B cell (primary cell): ENCODE results near the gene MTHFD1. TPM values are rescaled to one million over a fixed set of nuclear protein-coding genes. Genes with fewer than 3 reads are reported as not detected.
A peak's percentile ranks its signal among the peaks of the same experiment; 100 is the strongest.

ENCODE experiments used
- ATAC-seq: fragments of 200-7000 bp; cut with Tn5 transposase; one replicate; pipeline ENCODE4 v1.10.0; 2021; ENCODE audit warnings: low read depth, mild to moderate bottlenecking, moderate number of reproducible peaks, moderate library complexity
- CTCF ChIA-PET: fragments of 350-600 bp; sonication (Branson Sonifier 250); formaldehyde crosslinking; loops from one replicate; lab custom pipeline; 2021; ENCODE audit warnings: antibody characterized with exemption, inconsistent platforms; lab: Charles Lee
- POLR2A ChIA-PET: fragments of 350-600 bp; sonication (Branson Sonifier 250); formaldehyde crosslinking; loops from one replicate; lab custom pipeline; 2021; ENCODE audit warnings: antibody characterized with exemption; lab: Charles Lee
- DNase-seq: peaks from one replicate; pipeline ENCODE4 v3.0.0; 2013
- H2AFZ ChIP-seq: 2 replicates; pipeline ENCODE4 v1.6.1; 2012; ENCODE audit warnings: mild to moderate bottlenecking, low read depth, low read length; ENCODE audit not compliant: insufficient read depth, poor library complexity, severe bottlenecking
- H3K27ac ChIP-seq, 2 donors: 1 replicate in 1 of 2; 2 replicates in 1 of 2; pipeline ENCODE4 v1.5.1; 2012 to 2013; ENCODE audit warnings: low read length in 2 of 2, mild to moderate bottlenecking in 2 of 2, moderate library complexity in 1 of 2
- H3K27me3 ChIP-seq, 4 experiments: fragments of 200-600 bp in 1 of 4; sonication (generic) in 1 of 4; replicated peaks in 1 of 4; 1 replicate in 2 of 4; 2 replicates in 2 of 4; pipeline versions ENCODE4 v1.6.1 to v1.7.0; 2013 to 2016; ENCODE audit warnings: low read length in 3 of 4, mild to moderate bottlenecking in 2 of 4, mixed read lengths in 1 of 4, moderate library complexity in 1 of 4; ENCODE audit not compliant: insufficient read depth in 4 of 4, control insufficient read depth in 3 of 4; ENCODE audit errors: control extremely low read depth in 1 of 4
- H3K36me3 ChIP-seq, 2 experiments: replicated peaks in 1 of 2; 1 replicate in 1 of 2; 2 replicates in 1 of 2; pipeline versions ENCODE4 v1.6.1 to v1.7.1; 2013; ENCODE audit warnings: low read length in 1 of 2; ENCODE audit not compliant: insufficient read depth in 2 of 2, control insufficient read depth in 1 of 2; ENCODE audit errors: control extremely low read depth in 1 of 2, extremely low read depth in 1 of 2
- H3K4me1 ChIP-seq, 2 donors: fragments of 200-600 bp in 1 of 2; sonication (generic) in 1 of 2; 1 replicate in 1 of 2; 2 replicates in 1 of 2; pipeline versions ENCODE4 v1.5.1 to v1.6.1; 2013 to 2017; ENCODE audit warnings: low read length in 2 of 2; ENCODE audit not compliant: control insufficient read depth in 2 of 2, insufficient read depth in 2 of 2
- H3K4me2 ChIP-seq: replicated peaks from 2 replicates; pipeline ENCODE3; 2012; ENCODE audit warnings: mild to moderate bottlenecking, low read depth, low read length; ENCODE audit not compliant: poor library complexity, severe bottlenecking
- H3K4me3 ChIP-seq, 5 experiments: fragments of 200-600 bp in 1 of 5; sonication (generic) in 1 of 5; 1 replicate in 3 of 5; 2 replicates in 2 of 5; pipeline versions ENCODE4 v1.5.1 to v1.7.0; 2011 to 2016; ENCODE audit warnings: low read length in 4 of 5, mild to moderate bottlenecking in 4 of 5, low read depth in 2 of 5, control low read depth in 1 of 5, moderate library complexity in 1 of 5; ENCODE audit not compliant: insufficient read depth in 1 of 5; ENCODE audit errors: control extremely low read depth in 1 of 5, extremely low read depth in 1 of 5
- H3K79me2 ChIP-seq: fragments of 200-600 bp; sonication (generic); one replicate; pipeline ENCODE4 v1.6.0; 2016; ENCODE audit warnings: low read length; ENCODE audit not compliant: control insufficient read depth, insufficient read depth
- H3K9ac ChIP-seq: fragments of 200-600 bp; sonication (generic); 2 replicates; pipeline ENCODE4 v1.6.1; 2017; ENCODE audit warnings: mild to moderate bottlenecking, low read length, moderate library complexity
- H3K9me3 ChIP-seq, 3 donors: one replicate each; pipeline versions ENCODE4 v1.6.1 to v1.7.1; 2013; ENCODE audit warnings: low read length in 2 of 3; ENCODE audit not compliant: control insufficient read depth in 2 of 3, insufficient read depth in 1 of 3; ENCODE audit errors: control extremely low read depth in 1 of 3
- H4K20me1 ChIP-seq: 2 replicates; pipeline ENCODE4 v1.6.0; 2012; ENCODE audit warnings: mild to moderate bottlenecking, low read length; ENCODE audit not compliant: insufficient read depth, control insufficient read depth, poor library complexity, severe bottlenecking
- H3K27ac Mint-ChIP-seq: one replicate; pipeline ENCODE4 v1.8.0; 2021; ENCODE audit warnings: mixed read lengths
- H3K27me3 Mint-ChIP-seq: one replicate; pipeline ENCODE4 v1.8.0; 2021; ENCODE audit warnings: mixed read lengths
- H3K4me1 Mint-ChIP-seq: one replicate; pipeline ENCODE4 v1.8.0; 2021; ENCODE audit warnings: mixed read lengths
- H3K4me3 Mint-ChIP-seq: one replicate; pipeline ENCODE4 v1.8.0; 2021; ENCODE audit warnings: mixed read lengths
- H3K9me3 Mint-ChIP-seq: one replicate; pipeline ENCODE4 v1.8.0; 2022; ENCODE audit warnings: mixed read lengths; ENCODE audit not compliant: insufficient read depth
- EZH2 ChIP-seq: IDR thresholded peaks from 2 replicates; pipeline ENCODE4 v1.6.1; 2012; ENCODE audit warnings: borderline replicate concordance, low read depth, mild to moderate bottlenecking, moderate library complexity, low read length; ENCODE audit not compliant: insufficient read depth, poor library complexity, severe bottlenecking
- WGBS: methylation state at CpG from one replicate; pipeline ENCODE4 v1.1.5; 2013; ENCODE audit warnings: missing lambda C conversion rate; ENCODE audit not compliant: insufficient coverage; 5-methylcytosine and 5-hydroxymethylcytosine counted together
- intact Hi-C: fragments of 100-400 bp; cut with micrococcal nuclease; formaldehyde crosslinking; loops from one replicate; pipeline ENCODE4 v1.10.0; 2022
- polyA plus RNA-seq: library from polyadenylated mRNA; depleted of rRNA; stranded (reverse); fragments of >200 nt; gene quantifications from 2 replicates; pipeline ENCODE4 v1.2.3, GENCODE V29; 2012
- small RNA-seq: library from RNA; depleted of rRNA; stranded (forward); fragments of <200 nt; gene quantifications from one replicate; pipeline ENCODE3, GENCODE V24; 2012; ENCODE audit warnings: low replicate concordance, low read depth; ENCODE audit not compliant: insufficient read length
- total RNA-seq, 2 donors: library from RNA; stranded (reverse); fragments of 120-200 nt in 1 of 2; gene quantifications; 1 replicate in 1 of 2; 2 replicates in 1 of 2; pipeline versions ENCODE4 v1.2.3 to v1.2.4, GENCODE V29; 2013 to 2022
- TF ChIP-seq, protein P1 (sequence below): fragments of 200-600 bp; IDR thresholded peaks from one replicate; pipeline ENCODE4 v1.8.0; 2022; ENCODE audit warnings: antibody characterized with exemption, mild to moderate bottlenecking

MTHFD1 gene
- total and polyA plus RNA-seq, 2 donors (not counting 1 experiment from before 2014, with no cell fraction given), result 32.3 to 51.3 TPM

DNA sequence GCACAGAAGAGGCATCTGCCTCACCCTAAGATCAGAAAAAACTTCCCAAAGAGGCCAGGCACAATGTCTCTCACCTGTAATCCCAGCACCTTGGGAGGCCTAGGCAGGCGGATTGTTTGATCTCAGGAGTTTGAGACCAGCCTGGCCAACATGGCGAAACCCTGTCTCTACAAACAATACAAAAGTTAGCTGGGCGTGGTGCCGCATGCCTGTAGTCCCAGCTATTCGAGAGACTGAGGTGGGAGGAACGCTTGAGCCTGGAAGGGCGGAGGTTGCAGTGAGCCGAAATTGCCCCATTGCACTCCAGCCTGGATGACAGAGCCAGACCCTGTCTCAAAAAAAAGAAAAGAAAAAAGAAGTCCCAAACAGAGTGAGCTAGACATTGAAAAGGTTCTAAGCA is 120.9 kb downstream of the MTHFD1 start:
- Histone ChIP-seq H4K20me1 (peaks cover 71% of the 10 kb centered on the region), H2AFZ (no peak overlapping the region), H3K79me2 (peaks cover 91% of the 10 kb centered on the region), H3K4me3 (no peak overlapping the region), H3K36me3 (peaks cover 0 to 3% of the 10 kb centered on the region in 2 experiments), H3K9ac (no peak overlapping the region), H3K27ac (peak overlapping the region in 1 of 2 donors; percentile 49), H3K4me1 (peaks cover 58 to 62% of the 10 kb centered on the region in 2 donors), H3K4me2 (peak overlapping the region; percentile 86), H3K9me3 (no peaks in the 10 kb centered on the region), H3K27me3 (no peaks in the 10 kb centered on the region)
- intact Hi-C loops, result no loop called here
- Mint-ChIP-seq H3K9me3 (no peaks in the 10 kb centered on the region), H3K4me3 (peak overlapping the region; percentile 47), H3K4me1 (peaks cover 73% of the 10 kb centered on the region), H3K27me3 (no peaks in the 10 kb centered on the region), H3K27ac (peak overlapping the region; percentile 27)
- ATAC-seq, result no peak
- DNase-seq, result no peak
- POLR2A ChIA-PET, result interaction anchor here (1.0 to 1.4 kb wide), 2 partner anchors 13 to 165 kb away, joined by 3 to 7 read pairs; no protein-coding TSS in a partner anchor
- 84% methylated on average over 6 of the region's 8 CpGs for WGBS
- CTCF ChIA-PET, result interaction anchor here (1.0 to 10.3 kb wide), 8 partner anchors 12 to 171 kb away, joined by 3 to 92 read pairs (median 6); partner anchors contain the start of gene HSPA2
- TF ChIP-seq, protein P1, sequence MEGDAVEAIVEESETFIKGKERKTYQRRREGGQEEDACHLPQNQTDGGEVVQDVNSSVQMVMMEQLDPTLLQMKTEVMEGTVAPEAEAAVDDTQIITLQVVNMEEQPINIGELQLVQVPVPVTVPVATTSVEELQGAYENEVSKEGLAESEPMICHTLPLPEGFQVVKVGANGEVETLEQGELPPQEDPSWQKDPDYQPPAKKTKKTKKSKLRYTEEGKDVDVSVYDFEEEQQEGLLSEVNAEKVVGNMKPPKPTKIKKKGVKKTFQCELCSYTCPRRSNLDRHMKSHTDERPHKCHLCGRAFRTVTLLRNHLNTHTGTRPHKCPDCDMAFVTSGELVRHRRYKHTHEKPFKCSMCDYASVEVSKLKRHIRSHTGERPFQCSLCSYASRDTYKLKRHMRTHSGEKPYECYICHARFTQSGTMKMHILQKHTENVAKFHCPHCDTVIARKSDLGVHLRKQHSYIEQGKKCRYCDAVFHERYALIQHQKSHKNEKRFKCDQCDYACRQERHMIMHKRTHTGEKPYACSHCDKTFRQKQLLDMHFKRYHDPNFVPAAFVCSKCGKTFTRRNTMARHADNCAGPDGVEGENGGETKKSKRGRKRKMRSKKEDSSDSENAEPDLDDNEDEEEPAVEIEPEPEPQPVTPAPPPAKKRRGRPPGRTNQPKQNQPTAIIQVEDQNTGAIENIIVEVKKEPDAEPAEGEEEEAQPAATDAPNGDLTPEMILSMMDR, result no peak
- no peak for TF ChIP-seq EZH2

Small RNAs within 50 kb of the gene (small RNA-seq; reads per million reads assigned to genes)
- gene AL161756.2, result not detected

Other genes with a start within 250 kb of the MTHFD1 start
- 87.8 and 98.7 TPM in 2 replicates for gene ESR2, start 94.0 kb upstream of the MTHFD1 start, total RNA-seq
- 3.6 and 5.4 TPM in 2 replicates for gene ESR2, start 94.0 kb upstream of the MTHFD1 start, polyA plus RNA-seq
- gene AKAP5, start 77.1 kb downstream of the MTHFD1 start, total RNA-seq, result 1.4 and 1.7 TPM in 2 replicates
- gene AKAP5, start 77.1 kb downstream of the MTHFD1 start, polyA plus RNA-seq, result 0.21 and 0.32 TPM in 2 replicates
- gene ZBTB25, start 115.5 kb downstream of the MTHFD1 start, total RNA-seq, result 45.7 and 51.0 TPM in 2 replicates
- 19.8 and 20.8 TPM in 2 replicates for gene ZBTB25, start 115.5 kb downstream of the MTHFD1 start, polyA plus RNA-seq
- gene ZBTB1, start 116.4 kb downstream of the MTHFD1 start, total RNA-seq, result 108 and 109 TPM in 2 replicates
- 52.8 and 81.6 TPM in 2 replicates for gene ZBTB1, start 116.4 kb downstream of the MTHFD1 start, polyA plus RNA-seq
- gene HSPA2, start 152.4 kb downstream of the MTHFD1 start, total RNA-seq, result 14.9 and 19.6 TPM in 2 replicates
- gene HSPA2, start 152.4 kb downstream of the MTHFD1 start, polyA plus RNA-seq, result 3.6 and 4.5 TPM in 2 replicates
- not detected in 2 replicates for gene PPP1R36, start 161.6 kb downstream of the MTHFD1 start, total RNA-seq
- 0.06 TPM in 1 of 2 replicates, not detected in the other for gene PPP1R36, start 161.6 kb downstream of the MTHFD1 start, polyA plus RNA-seq